H9 (cell line): ENCODE measurements around the gene DTNA. TPM values are rescaled to one million over a fixed set of nuclear protein-coding genes. Genes with fewer than 3 reads are reported as not detected.

Source experiments
- DNase-seq: peaks from one replicate; pipeline ENCODE4 v3.0.0-alpha.2; 2017
- H2AFZ ChIP-seq: one replicate; pipeline ENCODE4 v1.6.1; 2013; ENCODE audit warnings: mild to moderate bottlenecking, low read length, control low read depth, moderate library complexity
- H2AK5ac ChIP-seq: 2 replicates; pipeline ENCODE4 v1.6.1; 2013; ENCODE audit warnings: low read length, control low read depth, mixed read lengths; ENCODE audit not compliant: insufficient read length
- H2BK120ac ChIP-seq: one replicate; pipeline ENCODE4 v1.6.1; 2013; ENCODE audit warnings: low read depth, mild to moderate bottlenecking, low read length, control low read depth, inconsistent platforms; ENCODE audit not compliant: poor library complexity, severe bottlenecking
- H2BK12ac ChIP-seq: 2 replicates; pipeline ENCODE4 v1.6.1; 2013; ENCODE audit warnings: low read length, control low read depth, mixed read lengths, low read depth; ENCODE audit not compliant: insufficient read length
- H2BK15ac ChIP-seq: 2 replicates; pipeline ENCODE4 v1.6.1; 2013; ENCODE audit warnings: low read depth, low read length, control low read depth
- H2BK20ac ChIP-seq: one replicate; pipeline ENCODE4 v1.6.1; 2013; ENCODE audit warnings: low read depth, mild to moderate bottlenecking, low read length, control low read depth, inconsistent platforms; ENCODE audit not compliant: poor library complexity, severe bottlenecking
- H2BK5ac ChIP-seq: 2 replicates; pipeline ENCODE4 v1.6.1; 2013; ENCODE audit warnings: low read length, control low read depth, mixed read lengths; ENCODE audit not compliant: insufficient read length
- H3K14ac ChIP-seq: 2 replicates; pipeline ENCODE4 v1.6.1; 2013; ENCODE audit warnings: low read length, control low read depth; ENCODE audit not compliant: insufficient read depth
- H3K18ac ChIP-seq: 2 replicates; pipeline ENCODE4 v1.6.1; 2013; ENCODE audit warnings: low read depth, mild to moderate bottlenecking, mixed read lengths, low read length, control low read depth; ENCODE audit not compliant: insufficient read length
- H3K23ac ChIP-seq: 2 replicates; pipeline ENCODE4 v1.6.1; 2013; ENCODE audit warnings: low read length, control low read depth, mixed read lengths, low read depth; ENCODE audit not compliant: insufficient read length
- H3K23me2 ChIP-seq: 2 replicates; pipeline ENCODE4 v1.6.1; 2013; ENCODE audit warnings: low read depth, mild to moderate bottlenecking, mixed read lengths, low read length, control low read depth; ENCODE audit not compliant: insufficient read length, poor library complexity, severe bottlenecking
- H3K27ac ChIP-seq: 2 replicates; pipeline ENCODE4 v1.5.1; 2013; ENCODE audit warnings: low read length, control low read depth, mixed read lengths, low read depth; ENCODE audit not compliant: insufficient read length
- H3K27me3 ChIP-seq: 2 replicates; pipeline ENCODE4 v1.6.1; 2013; ENCODE audit warnings: low read length, control low read depth, inconsistent platforms; ENCODE audit not compliant: insufficient read depth
- H3K4ac ChIP-seq: 2 replicates; pipeline ENCODE4 v1.6.1; 2013; ENCODE audit warnings: low read depth, mild to moderate bottlenecking, control low read depth, inconsistent platforms, low read length, moderate library complexity
- H3K4me1 ChIP-seq: 2 replicates; pipeline ENCODE4 v1.6.1; 2013; ENCODE audit warnings: low read length, control low read depth, inconsistent platforms; ENCODE audit not compliant: insufficient read depth
- H3K4me2 ChIP-seq: 2 replicates; pipeline ENCODE4 v1.6.1; 2013; ENCODE audit warnings: low read length, control low read depth, mixed read lengths; ENCODE audit not compliant: insufficient read length, insufficient read depth
- H3K56ac ChIP-seq: 2 replicates; pipeline ENCODE4 v1.6.1; 2013; ENCODE audit warnings: low read depth, mild to moderate bottlenecking, mixed read lengths, low read length, control low read depth; ENCODE audit not compliant: insufficient read length
- H3K79me1 ChIP-seq: 2 replicates; pipeline ENCODE4 v1.6.1; 2013; ENCODE audit warnings: low read depth, mild to moderate bottlenecking, moderate library complexity, low read length, control low read depth, inconsistent platforms; ENCODE audit not compliant: insufficient read depth, poor library complexity, severe bottlenecking
- H3K79me2 ChIP-seq: 2 replicates; pipeline ENCODE4 v1.6.1; 2013; ENCODE audit warnings: low read length, control low read depth, inconsistent platforms; ENCODE audit not compliant: insufficient read depth
- H3K9ac ChIP-seq: 2 replicates; pipeline ENCODE4 v1.6.1; 2013; ENCODE audit warnings: low read length, control low read depth, mixed read lengths; ENCODE audit not compliant: insufficient read length; ENCODE audit errors: extremely low read depth
- H3K9me3 ChIP-seq: one replicate; pipeline ENCODE4 v1.6.1; 2013; ENCODE audit warnings: low read depth, low read length, inconsistent platforms; ENCODE audit not compliant: control insufficient read depth
- H3T11ph ChIP-seq: one replicate; pipeline ENCODE4 v1.6.1; 2013; ENCODE audit warnings: mild to moderate bottlenecking, low read length, control low read depth, inconsistent platforms
- H4K20me1 ChIP-seq: one replicate; pipeline ENCODE4 v1.6.1; 2013; ENCODE audit not compliant: control insufficient read depth, insufficient read length, insufficient read depth
- H4K5ac ChIP-seq: 2 replicates; pipeline ENCODE4 v1.6.1; 2013; ENCODE audit warnings: low read depth, mild to moderate bottlenecking, mixed read lengths, low read length, control low read depth; ENCODE audit not compliant: insufficient read length
- H4K8ac ChIP-seq: replicated peaks from 2 replicates; pipeline ENCODE4 v1.6.1; 2013; ENCODE audit warnings: low read length, control low read depth, mixed read lengths, low read depth; ENCODE audit not compliant: insufficient read length
- H4K91ac ChIP-seq: 2 replicates; pipeline ENCODE4 v1.6.1; 2013; ENCODE audit warnings: low read depth, mild to moderate bottlenecking, moderate library complexity, mixed read lengths, low read length, control low read depth; ENCODE audit not compliant: insufficient read length
- H3K27ac Mint-ChIP-seq, 3 experiments: 2 replicates in 2 of 3; 3 replicates in 1 of 3; pipeline ENCODE4 v1.8.0; 2020 to 2021; ENCODE audit warnings: mixed read lengths in 3 of 3, mild to moderate bottlenecking in 1 of 3, moderate library complexity in 1 of 3
- H3K27me3 Mint-ChIP-seq: 2 replicates; pipeline ENCODE4 v1.8.0; 2021; ENCODE audit warnings: low read depth, mild to moderate bottlenecking, moderate library complexity, mixed read lengths
- H3K36me3 Mint-ChIP-seq, 3 experiments: 2 replicates in 2 of 3; 3 replicates in 1 of 3; pipeline ENCODE4 v1.8.0; 2020 to 2021; ENCODE audit warnings: low read depth in 3 of 3, mixed read lengths in 3 of 3; ENCODE audit not compliant: insufficient read depth in 1 of 3
- H3K4me1 Mint-ChIP-seq, 2 experiments: 2 replicates each; pipeline ENCODE4 v1.8.0; 2020; ENCODE audit warnings: mixed read lengths in 2 of 2
- H3K4me3 Mint-ChIP-seq, 2 experiments: 2 replicates in 1 of 2; 3 replicates in 1 of 2; pipeline ENCODE4 v1.8.0; 2020 to 2021; ENCODE audit warnings: mild to moderate bottlenecking in 2 of 2, mixed read lengths in 2 of 2, moderate library complexity in 1 of 2
- H3K9me3 Mint-ChIP-seq, 2 experiments: 2 replicates in 1 of 2; 3 replicates in 1 of 2; pipeline ENCODE4 v1.8.0; 2020; ENCODE audit warnings: mild to moderate bottlenecking in 2 of 2, mixed read lengths in 2 of 2, moderate library complexity in 1 of 2
- whole genome bisulfite sequencing: extraction: QIAGEN DNeasy Blood & Tissue Kit; methylation state at CpG from one replicate; pipeline ENCODE4 v1.1.7; 2013; ENCODE audit warnings: missing lambda C conversion rate, low lambda C conversion rate, mixed read lengths; ENCODE audit not compliant: insufficient read length; ENCODE audit errors: extremely low coverage; 5-methylcytosine and 5-hydroxymethylcytosine counted together
- total RNA-seq: library from RNA; stranded (reverse); gene quantifications from 2 replicates; pipeline ENCODE4 v1.2.1, GENCODE V29; 2021
- TF ChIP-seq, protein P1 (sequence below): fragments of 200-600 bp; sonication (generic); conservative IDR thresholded peaks from 3 replicates; pipeline ENCODE4 v1.8.0; 2021; ENCODE audit warnings: antibody characterized with exemption, mild to moderate bottlenecking

The DTNA gene
- total RNA-seq, 1 experiment from 2014 or later: 25.5 TPM

DNA sequence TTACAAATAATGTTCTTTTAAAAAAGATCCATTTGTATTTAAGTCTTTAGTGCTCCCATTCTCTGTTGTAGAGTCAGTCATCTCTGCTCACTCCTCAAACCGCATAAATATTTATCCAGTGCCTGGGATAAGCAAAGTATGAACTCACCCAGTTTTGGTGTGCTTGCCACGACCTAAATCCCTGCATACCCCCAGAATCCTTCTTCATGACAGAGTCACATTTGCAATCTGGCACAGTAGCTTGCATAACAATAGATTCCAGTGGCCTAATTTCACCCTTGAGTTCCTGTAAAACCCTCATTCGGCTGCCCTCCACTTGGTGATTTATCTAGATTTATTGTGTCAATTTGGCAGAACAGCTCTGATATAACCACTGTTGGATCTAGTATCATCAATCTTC, 92.9 kb downstream of the DTNA start:
- Histone ChIP-seq H2BK12ac (no peak overlapping the region), H2AFZ (no peak overlapping the region), H2BK120ac (no peak overlapping the region), H3K27ac (no peak overlapping the region), H3K56ac (no peak overlapping the region), H3K23me2 (no peaks in the 10 kb centered on the region), H4K20me1 (no peaks in the 10 kb centered on the region), H3K4me1 (peaks cover 14% of the 10 kb centered on the region; the same call in 1 of the 2 replicates), H3K27me3 (no peaks in the 10 kb centered on the region), H3K14ac (no peak overlapping the region), H4K8ac (no peak overlapping the region), H2AK5ac (no peak overlapping the region), H3K79me2 (no peaks in the 10 kb centered on the region), H4K91ac (no peak overlapping the region), H2BK5ac (no peak overlapping the region), H3K9ac (no peak overlapping the region), H3K4ac (no peak overlapping the region), H3K9me3 (no peaks in the 10 kb centered on the region), H2BK15ac (no peak overlapping the region), H3T11ph (no peak overlapping the region), H2BK20ac (no peak overlapping the region), H3K23ac (no peak overlapping the region), H3K79me1 (no peaks in the 10 kb centered on the region), H3K4me2 (no peak overlapping the region), H3K18ac (no peak overlapping the region), H4K5ac (no peak overlapping the region)
- TF ChIP-seq, protein P1, sequence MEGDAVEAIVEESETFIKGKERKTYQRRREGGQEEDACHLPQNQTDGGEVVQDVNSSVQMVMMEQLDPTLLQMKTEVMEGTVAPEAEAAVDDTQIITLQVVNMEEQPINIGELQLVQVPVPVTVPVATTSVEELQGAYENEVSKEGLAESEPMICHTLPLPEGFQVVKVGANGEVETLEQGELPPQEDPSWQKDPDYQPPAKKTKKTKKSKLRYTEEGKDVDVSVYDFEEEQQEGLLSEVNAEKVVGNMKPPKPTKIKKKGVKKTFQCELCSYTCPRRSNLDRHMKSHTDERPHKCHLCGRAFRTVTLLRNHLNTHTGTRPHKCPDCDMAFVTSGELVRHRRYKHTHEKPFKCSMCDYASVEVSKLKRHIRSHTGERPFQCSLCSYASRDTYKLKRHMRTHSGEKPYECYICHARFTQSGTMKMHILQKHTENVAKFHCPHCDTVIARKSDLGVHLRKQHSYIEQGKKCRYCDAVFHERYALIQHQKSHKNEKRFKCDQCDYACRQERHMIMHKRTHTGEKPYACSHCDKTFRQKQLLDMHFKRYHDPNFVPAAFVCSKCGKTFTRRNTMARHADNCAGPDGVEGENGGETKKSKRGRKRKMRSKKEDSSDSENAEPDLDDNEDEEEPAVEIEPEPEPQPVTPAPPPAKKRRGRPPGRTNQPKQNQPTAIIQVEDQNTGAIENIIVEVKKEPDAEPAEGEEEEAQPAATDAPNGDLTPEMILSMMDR: no peak
- Mint-ChIP-seq H3K27ac (peak overlapping the region in 1 of 3 experiments; percentile 71; a peak in 1 of 7 replicates), H3K27me3 (no peaks in the 10 kb centered on the region; the same call in 1 of the 2 replicates), H3K4me1 (peaks cover 21 to 39% of the 10 kb centered on the region in 2 experiments), H3K4me3 (no peak overlapping the region), H3K36me3 (no peaks in the 10 kb centered on the region; a peak in 1 of 7 replicates), H3K9me3 (no peaks in the 10 kb centered on the region)
- DNase-seq: no peak
- WGBS: no CpG with 5 or more reads among the region's 3 CpGs
